GM12891 (cell line): ENCODE data around the gene EP300.

Experiments
- PAX5 ChIP-seq: IDR thresholded peaks from 2 replicates; pipeline ENCODE4 v1.6.1; 2011; ENCODE audit warnings: low read length, moderate library complexity, mild to moderate bottlenecking; ENCODE audit not compliant: insufficient read depth, severe bottlenecking
- POLR2A ChIP-seq: IDR thresholded peaks from 2 replicates; pipeline ENCODE4 v1.6.1; 2011; ENCODE audit warnings: low read depth, low read length, control low read depth
- POLR2AphosphoS5 ChIP-seq: IDR thresholded peaks from 2 replicates; pipeline ENCODE4 v1.6.1; 2011; ENCODE audit warnings: low read depth, low read length, control low read depth
- SPI1 ChIP-seq: IDR thresholded peaks from 2 replicates; pipeline ENCODE4 v1.6.1; 2011; ENCODE audit warnings: low read depth, low read length, control low read depth
- TAF1 ChIP-seq: IDR thresholded peaks from 2 replicates; pipeline ENCODE4 v1.6.1; 2011; ENCODE audit warnings: low read depth, low read length, control low read depth

- no peak for TF ChIP-seq POLR2A
- TF ChIP-seq POLR2AphosphoS5: no peak
- no peak for TF ChIP-seq TAF1
- no peak for TF ChIP-seq PAX5
- no peak for TF ChIP-seq SPI1
Measured at GRCh38 chr22:41169157-41169556, 76.8 kb downstream of the EP300 start.
